ENCODE data around the gene RETREG3.

GRCh38 chr17:42565523-42566214 lies 43.5 kb downstream of the RETREG3 start:
- TF ChIP-seq CTCF (IDR thresholded peaks at IDR 0.05; ENCODE audit: borderline replicate concordance, extremely low read depth, low read length, poor library complexity, severe bottlenecking) (no peak), EZH2 (IDR thresholded peaks at IDR 0.05; ENCODE audit: borderline replicate concordance, low read depth, low read length, severe bottlenecking) (no peak)
